ENCODE results near the gene UPK3A.

Gene UPK3A

DNA sequence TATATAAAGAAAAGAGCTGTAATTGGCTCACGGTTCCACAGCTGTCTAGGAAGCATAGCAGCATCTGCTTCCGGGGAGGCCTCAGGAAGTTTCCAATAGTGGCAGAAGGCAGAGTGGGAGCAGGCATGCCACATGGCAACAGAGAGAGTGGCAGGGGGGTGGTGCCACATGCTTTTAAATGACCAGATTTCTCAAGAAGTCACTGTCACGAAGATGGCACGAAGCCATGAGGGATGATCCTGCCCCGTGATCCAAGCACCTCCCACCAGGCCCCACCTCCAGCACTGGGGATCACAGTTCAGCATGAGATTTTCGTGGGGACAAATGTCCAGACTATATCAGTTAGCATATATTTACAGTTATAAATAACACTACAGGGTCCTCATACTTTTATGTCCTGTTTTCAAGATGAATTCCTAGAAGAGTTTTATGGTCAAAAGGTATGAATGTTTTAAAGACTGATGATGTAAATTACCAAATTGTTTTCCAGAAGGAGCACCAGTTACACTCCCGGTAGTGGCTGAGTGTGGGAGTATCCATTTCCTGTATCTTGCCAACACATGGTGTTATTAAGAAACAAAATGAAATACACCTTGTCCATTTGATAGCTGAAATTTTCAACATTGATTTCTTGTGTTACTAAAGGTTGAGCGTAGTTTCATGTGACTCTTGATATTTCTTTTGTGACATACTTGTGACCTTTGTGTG, 44.2 kb downstream of the UPK3A start:
- TF ChIP-seq FOXP2 (optimal IDR thresholded peaks at IDR 0.05; ENCODE audit: borderline replicate concordance, extremely low read depth, extremely low read length, insufficient read depth), result no peak

DNA sequence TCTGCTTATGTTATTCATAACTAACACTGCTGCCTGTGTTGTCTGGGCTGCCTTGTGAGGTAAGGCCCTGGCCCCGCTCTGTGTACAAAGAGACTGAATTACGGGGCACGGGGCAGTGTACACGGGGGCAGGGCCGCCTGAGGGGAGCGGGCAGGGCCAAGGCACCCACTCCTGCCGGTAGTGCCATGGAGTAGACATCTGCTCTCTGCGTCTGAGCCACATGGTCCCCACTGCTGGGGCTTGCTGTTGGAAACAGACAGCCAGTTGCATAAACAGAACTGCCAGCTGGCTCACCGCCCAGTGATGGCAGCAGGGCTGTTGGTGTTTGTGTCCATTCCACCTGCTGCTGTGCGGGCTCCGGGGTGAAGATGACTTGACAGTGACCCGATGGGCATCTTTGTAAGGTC, 44.8 kb downstream of the UPK3A start:
- TF ChIP-seq, protein P1, sequence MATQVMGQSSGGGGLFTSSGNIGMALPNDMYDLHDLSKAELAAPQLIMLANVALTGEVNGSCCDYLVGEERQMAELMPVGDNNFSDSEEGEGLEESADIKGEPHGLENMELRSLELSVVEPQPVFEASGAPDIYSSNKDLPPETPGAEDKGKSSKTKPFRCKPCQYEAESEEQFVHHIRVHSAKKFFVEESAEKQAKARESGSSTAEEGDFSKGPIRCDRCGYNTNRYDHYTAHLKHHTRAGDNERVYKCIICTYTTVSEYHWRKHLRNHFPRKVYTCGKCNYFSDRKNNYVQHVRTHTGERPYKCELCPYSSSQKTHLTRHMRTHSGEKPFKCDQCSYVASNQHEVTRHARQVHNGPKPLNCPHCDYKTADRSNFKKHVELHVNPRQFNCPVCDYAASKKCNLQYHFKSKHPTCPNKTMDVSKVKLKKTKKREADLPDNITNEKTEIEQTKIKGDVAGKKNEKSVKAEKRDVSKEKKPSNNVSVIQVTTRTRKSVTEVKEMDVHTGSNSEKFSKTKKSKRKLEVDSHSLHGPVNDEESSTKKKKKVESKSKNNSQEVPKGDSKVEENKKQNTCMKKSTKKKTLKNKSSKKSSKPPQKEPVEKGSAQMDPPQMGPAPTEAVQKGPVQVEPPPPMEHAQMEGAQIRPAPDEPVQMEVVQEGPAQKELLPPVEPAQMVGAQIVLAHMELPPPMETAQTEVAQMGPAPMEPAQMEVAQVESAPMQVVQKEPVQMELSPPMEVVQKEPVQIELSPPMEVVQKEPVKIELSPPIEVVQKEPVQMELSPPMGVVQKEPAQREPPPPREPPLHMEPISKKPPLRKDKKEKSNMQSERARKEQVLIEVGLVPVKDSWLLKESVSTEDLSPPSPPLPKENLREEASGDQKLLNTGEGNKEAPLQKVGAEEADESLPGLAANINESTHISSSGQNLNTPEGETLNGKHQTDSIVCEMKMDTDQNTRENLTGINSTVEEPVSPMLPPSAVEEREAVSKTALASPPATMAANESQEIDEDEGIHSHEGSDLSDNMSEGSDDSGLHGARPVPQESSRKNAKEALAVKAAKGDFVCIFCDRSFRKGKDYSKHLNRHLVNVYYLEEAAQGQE (IDR thresholded peaks at IDR 0.05; ENCODE audit: insufficient read depth in 1 of 2, low read depth in 2 of 2, low read length in 2 of 2), result no peak
- TF ChIP-seq TAF1 (IDR thresholded peaks at IDR 0.05; ENCODE audit: borderline replicate concordance, insufficient read depth, low read length) (no peak), POLR2AphosphoS5 (IDR thresholded peaks at IDR 0.05; ENCODE audit: low read depth, low read length) (no peak), FOXP2 (optimal IDR thresholded peaks at IDR 0.05; ENCODE audit: borderline replicate concordance, extremely low read depth, extremely low read length, insufficient read depth) (no peak), SIN3A (IDR thresholded peaks at IDR 0.05; ENCODE audit: borderline replicate concordance, insufficient read depth, low read length) (no peak)

DNA sequence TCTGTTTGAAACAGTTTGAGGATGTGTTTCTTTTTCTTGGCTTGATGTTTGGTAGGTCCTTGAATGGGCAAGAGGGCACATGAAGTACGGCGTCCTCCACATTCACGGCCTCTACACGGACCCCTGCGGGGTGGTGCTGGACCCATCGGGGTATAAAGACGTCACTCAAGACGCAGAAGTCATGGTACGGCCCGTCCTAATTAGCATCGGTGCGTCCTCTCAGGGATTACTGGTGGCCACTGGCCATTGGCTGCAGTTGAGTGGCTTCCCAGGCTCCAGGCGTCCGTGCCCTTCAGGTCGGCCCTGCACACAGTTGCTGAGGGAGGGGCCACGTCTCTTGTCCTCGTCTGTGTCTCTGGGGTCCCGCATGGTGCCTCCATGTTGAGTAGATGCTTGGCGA, 45.8 kb downstream of the UPK3A start:
- TF ChIP-seq FOXP2 (optimal IDR thresholded peaks at IDR 0.05; ENCODE audit: borderline replicate concordance, extremely low read depth, extremely low read length, insufficient read depth) (no peak), TAF1 (IDR thresholded peaks at IDR 0.05; ENCODE audit: borderline replicate concordance, insufficient read depth, low read length) (no peak), POLR2AphosphoS5 (IDR thresholded peaks at IDR 0.05; ENCODE audit: low read depth, low read length) (no peak), SIN3A (IDR thresholded peaks at IDR 0.05; ENCODE audit: borderline replicate concordance, insufficient read depth, low read length) (no peak)
- TF ChIP-seq, protein P1 (IDR thresholded peaks at IDR 0.05; ENCODE audit: insufficient read depth in 1 of 2, low read depth in 2 of 2, low read length in 2 of 2), result no peak

DNA sequence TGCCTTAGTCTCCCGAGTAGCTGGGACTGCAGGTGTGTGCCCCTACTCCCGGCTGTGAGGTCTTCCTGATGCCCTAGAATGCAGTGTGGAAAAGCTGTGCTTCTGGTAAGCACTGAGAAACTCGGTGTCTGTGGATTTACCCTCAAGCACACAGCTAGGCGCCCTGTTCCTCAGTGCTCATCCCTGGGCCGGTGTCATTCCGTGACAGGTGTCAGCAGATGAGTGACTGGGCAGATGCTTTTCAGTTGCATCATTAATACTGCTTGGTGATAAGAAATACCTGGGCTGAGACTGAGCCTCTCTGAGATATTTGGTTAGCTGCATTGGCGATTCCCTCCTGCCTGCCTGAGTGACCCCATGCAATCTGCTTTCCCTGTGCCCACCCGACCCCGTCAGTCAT, 46.7 kb downstream of the UPK3A start:
- no peak for TF ChIP-seq TAF1 (IDR thresholded peaks at IDR 0.05; ENCODE audit: borderline replicate concordance, insufficient read depth, low read length)
- TF ChIP-seq POLR2AphosphoS5 (IDR thresholded peaks at IDR 0.05; ENCODE audit: low read depth, low read length), result no peak
- TF ChIP-seq FOXP2 (optimal IDR thresholded peaks at IDR 0.05; ENCODE audit: borderline replicate concordance, extremely low read depth, extremely low read length, insufficient read depth), result no peak
- TF ChIP-seq SIN3A (IDR thresholded peaks at IDR 0.05; ENCODE audit: borderline replicate concordance, insufficient read depth, low read length), result no peak
- TF ChIP-seq, protein P1 (IDR thresholded peaks at IDR 0.05; ENCODE audit: insufficient read depth in 1 of 2, low read depth in 2 of 2, low read length in 2 of 2), result no peak

DNA sequence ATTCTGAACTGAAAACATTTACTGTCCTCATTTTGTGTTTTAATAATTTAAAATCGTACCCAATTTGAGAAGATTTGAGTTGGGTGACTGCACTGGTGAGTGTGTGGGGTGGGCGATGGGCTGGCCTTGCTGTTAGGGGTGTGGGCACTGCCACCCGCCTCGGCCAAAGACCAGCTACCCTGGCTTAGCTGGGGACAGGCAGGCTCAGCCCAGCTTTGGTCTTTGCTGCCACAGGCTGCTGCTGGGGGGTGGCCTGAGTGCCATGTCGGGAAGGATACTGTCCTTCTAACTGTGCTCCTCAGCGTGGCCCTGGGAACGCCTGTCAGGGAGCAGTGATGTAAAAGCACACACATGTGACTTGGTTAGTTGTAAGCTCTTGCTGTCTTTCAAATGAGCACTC, 47.3 kb downstream of the UPK3A start:
- TF ChIP-seq FOXP2 (optimal IDR thresholded peaks at IDR 0.05; ENCODE audit: borderline replicate concordance, extremely low read depth, extremely low read length, insufficient read depth) (no peak), SIN3A (IDR thresholded peaks at IDR 0.05; ENCODE audit: borderline replicate concordance, insufficient read depth, low read length) (no peak), POLR2AphosphoS5 (IDR thresholded peaks at IDR 0.05; ENCODE audit: low read depth, low read length) (no peak), TAF1 (IDR thresholded peaks at IDR 0.05; ENCODE audit: borderline replicate concordance, insufficient read depth, low read length) (no peak)
- TF ChIP-seq, protein P1 (IDR thresholded peaks at IDR 0.05; ENCODE audit: insufficient read depth in 1 of 2, low read depth in 2 of 2, low read length in 2 of 2), result no peak

Data from PFSK-1 (cell line).